ENCODE measurements around the gene CX3CR1.
"Not testable (repeated sequence)": the region's sequence is repeated elsewhere in the genome, so short reads cannot be mapped to it uniquely, and the experiment has no call there.

CX3CR1 gene

GRCh38 chr3:39232859-39233258 is 47.0 kb downstream of the CX3CR1 start:
- Histone ChIP-seq H3K9me3 (ENCODE audit: control insufficient read depth, low read depth, low read length) (no peaks in the 10 kb centered on the region), H3K36me3 (ENCODE audit: control insufficient read depth, low read depth, low read length) (no peaks in the 10 kb centered on the region), H3K9ac (ENCODE audit: low read length) (no peak overlapping the region), H3K27me3 (ENCODE audit: control insufficient read depth, insufficient read depth, low read length) (no peaks in the 10 kb centered on the region), H3K4me1 (ENCODE audit: control insufficient read depth, low read depth, low read length) (no peaks in the 10 kb centered on the region), H3K4me3 (ENCODE audit: low read length) (no peak overlapping the region), H3K27ac (ENCODE audit: low read length) (no peak overlapping the region)

- Histone ChIP-seq H3K4me3 (ENCODE audit: low read length) (no peak overlapping the region), H3K27me3 (ENCODE audit: control insufficient read depth, insufficient read depth, low read length) (no peaks in the 10 kb centered on the region), H3K27ac (ENCODE audit: low read length) (no peak overlapping the region), H3K4me1 (ENCODE audit: control insufficient read depth, low read depth, low read length) (no peaks in the 10 kb centered on the region), H3K9me3 (ENCODE audit: control insufficient read depth, low read depth, low read length) (no peaks in the 10 kb centered on the region), H3K9ac (ENCODE audit: low read length) (no peak overlapping the region), H3K36me3 (ENCODE audit: control insufficient read depth, low read depth, low read length) (no peaks in the 10 kb centered on the region)
Observed at GRCh38 chr3:39230453-39230852, 49.4 kb downstream of the CX3CR1 start.

GRCh38 chr3:39228496-39228895 is 51.3 kb downstream of the CX3CR1 start:
- H3K4me3 ChIP-seq (ENCODE audit: low read length): no peak overlapping the region
- H3K9ac ChIP-seq (ENCODE audit: low read length): no peak overlapping the region
- no peak overlapping the region for H3K27ac ChIP-seq (ENCODE audit: low read length)
- H3K9me3 ChIP-seq (ENCODE audit: control insufficient read depth, low read depth, low read length): no peaks in the 10 kb centered on the region
- H3K36me3 ChIP-seq (ENCODE audit: control insufficient read depth, low read depth, low read length): no peaks in the 10 kb centered on the region
- H3K27me3 ChIP-seq (ENCODE audit: control insufficient read depth, insufficient read depth, low read length): no peaks in the 10 kb centered on the region
- no peaks in the 10 kb centered on the region for H3K4me1 ChIP-seq (ENCODE audit: control insufficient read depth, low read depth, low read length)

GRCh38 chr3:39227596-39227995 is 52.2 kb downstream of the CX3CR1 start:
- H3K9me3 ChIP-seq (ENCODE audit: control insufficient read depth, low read depth, low read length); H3K4me3 ChIP-seq (ENCODE audit: low read length); H3K36me3 ChIP-seq (ENCODE audit: control insufficient read depth, low read depth, low read length); H3K9ac ChIP-seq (ENCODE audit: low read length); H3K27me3 ChIP-seq (ENCODE audit: control insufficient read depth, insufficient read depth, low read length); H3K27ac ChIP-seq (ENCODE audit: low read length); H3K4me1 ChIP-seq (ENCODE audit: control insufficient read depth, low read depth, low read length): not testable (repeated sequence)

- H3K4me1 ChIP-seq (ENCODE audit: control insufficient read depth, low read depth, low read length): no peaks in the 10 kb centered on the region
- no peak overlapping the region for H3K27ac ChIP-seq (ENCODE audit: low read length)
- no peaks in the 10 kb centered on the region for H3K36me3 ChIP-seq (ENCODE audit: control insufficient read depth, low read depth, low read length)
- no peak overlapping the region for H3K4me3 ChIP-seq (ENCODE audit: low read length)
- H3K9ac ChIP-seq (ENCODE audit: low read length): no peak overlapping the region
- no peaks in the 10 kb centered on the region for H3K9me3 ChIP-seq (ENCODE audit: control insufficient read depth, low read depth, low read length)
- H3K27me3 ChIP-seq (ENCODE audit: control insufficient read depth, insufficient read depth, low read length): no peaks in the 10 kb centered on the region
Observed at GRCh38 chr3:39226106-39226741, 53.6 kb downstream of the CX3CR1 start.

- Histone ChIP-seq H3K27me3 (ENCODE audit: control insufficient read depth, insufficient read depth, low read length) (no peaks in the 10 kb centered on the region), H3K4me3 (ENCODE audit: low read length) (no peak overlapping the region), H3K9me3 (ENCODE audit: control insufficient read depth, low read depth, low read length) (no peaks in the 10 kb centered on the region), H3K36me3 (ENCODE audit: control insufficient read depth, low read depth, low read length) (no peaks in the 10 kb centered on the region), H3K27ac (ENCODE audit: low read length) (no peak overlapping the region), H3K9ac (ENCODE audit: low read length) (no peak overlapping the region), H3K4me1 (ENCODE audit: control insufficient read depth, low read depth, low read length) (no peaks in the 10 kb centered on the region)
Observed at GRCh38 chr3:39224288-39224687, 55.5 kb downstream of the CX3CR1 start.

GRCh38 chr3:39222939-39223338 is 56.9 kb downstream of the CX3CR1 start:
- no peaks in the 10 kb centered on the region for H3K4me1 ChIP-seq (ENCODE audit: control insufficient read depth, low read depth, low read length)

GRCh38 chr3:39222462-39222861 is 57.4 kb downstream of the CX3CR1 start:
- no peaks in the 10 kb centered on the region for H3K4me1 ChIP-seq (ENCODE audit: control insufficient read depth, low read depth, low read length)
- H3K4me3 ChIP-seq (ENCODE audit: low read length): no peak overlapping the region
- H3K9ac ChIP-seq (ENCODE audit: low read length): no peak overlapping the region
- no peak overlapping the region for H3K27ac ChIP-seq (ENCODE audit: low read length)
- no peaks in the 10 kb centered on the region for H3K9me3 ChIP-seq (ENCODE audit: control insufficient read depth, low read depth, low read length)
- H3K36me3 ChIP-seq (ENCODE audit: control insufficient read depth, low read depth, low read length): no peaks in the 10 kb centered on the region
- no peaks in the 10 kb centered on the region for H3K27me3 ChIP-seq (ENCODE audit: control insufficient read depth, insufficient read depth, low read length)

More at GRCh38 chr3:39222939-39223338, 56.9 kb downstream of the CX3CR1 start:
- Histone ChIP-seq H3K9me3 (ENCODE audit: control insufficient read depth, low read depth, low read length) (no peaks in the 10 kb centered on the region), H3K36me3 (ENCODE audit: control insufficient read depth, low read depth, low read length) (no peaks in the 10 kb centered on the region), H3K27me3 (ENCODE audit: control insufficient read depth, insufficient read depth, low read length) (no peaks in the 10 kb centered on the region), H3K4me3 (ENCODE audit: low read length) (no peak overlapping the region), H3K27ac (ENCODE audit: low read length) (no peak overlapping the region), H3K9ac (ENCODE audit: low read length) (no peak overlapping the region)

- H3K27me3 ChIP-seq (ENCODE audit: control insufficient read depth, insufficient read depth, low read length): no peaks in the 10 kb centered on the region
- H3K9ac ChIP-seq (ENCODE audit: low read length): no peak overlapping the region
- no peaks in the 10 kb centered on the region for H3K4me1 ChIP-seq (ENCODE audit: control insufficient read depth, low read depth, low read length)
- H3K4me3 ChIP-seq (ENCODE audit: low read length): no peak overlapping the region
- no peak overlapping the region for H3K27ac ChIP-seq (ENCODE audit: low read length)
- no peaks in the 10 kb centered on the region for H3K9me3 ChIP-seq (ENCODE audit: control insufficient read depth, low read depth, low read length)
- no peaks in the 10 kb centered on the region for H3K36me3 ChIP-seq (ENCODE audit: control insufficient read depth, low read depth, low read length)
Observed at GRCh38 chr3:39221141-39221530, 58.7 kb downstream of the CX3CR1 start.

- Histone ChIP-seq H3K9ac (ENCODE audit: low read length) (no peak overlapping the region), H3K4me3 (ENCODE audit: low read length) (no peak overlapping the region), H3K27me3 (ENCODE audit: control insufficient read depth, insufficient read depth, low read length) (no peaks in the 10 kb centered on the region), H3K9me3 (ENCODE audit: control insufficient read depth, low read depth, low read length) (no peaks in the 10 kb centered on the region), H3K4me1 (ENCODE audit: control insufficient read depth, low read depth, low read length) (no peaks in the 10 kb centered on the region), H3K27ac (ENCODE audit: low read length) (no peak overlapping the region), H3K36me3 (ENCODE audit: control insufficient read depth, low read depth, low read length) (no peaks in the 10 kb centered on the region)
Observed at GRCh38 chr3:39220407-39221140, 59.3 kb downstream of the CX3CR1 start.

GRCh38 chr3:39219702-39220101 is 60.1 kb downstream of the CX3CR1 start:
- H3K9ac ChIP-seq (ENCODE audit: low read length): no peak overlapping the region
- no peaks in the 10 kb centered on the region for H3K9me3 ChIP-seq (ENCODE audit: control insufficient read depth, low read depth, low read length)
- H3K36me3 ChIP-seq (ENCODE audit: control insufficient read depth, low read depth, low read length): no peaks in the 10 kb centered on the region
- H3K27me3 ChIP-seq (ENCODE audit: control insufficient read depth, insufficient read depth, low read length): no peaks in the 10 kb centered on the region
- no peak overlapping the region for H3K27ac ChIP-seq (ENCODE audit: low read length)
- no peaks in the 10 kb centered on the region for H3K4me1 ChIP-seq (ENCODE audit: control insufficient read depth, low read depth, low read length)
- no peak overlapping the region for H3K4me3 ChIP-seq (ENCODE audit: low read length)

- Histone ChIP-seq H3K27ac (ENCODE audit: low read length) (no peak overlapping the region), H3K9me3 (ENCODE audit: control insufficient read depth, low read depth, low read length) (no peaks in the 10 kb centered on the region), H3K9ac (ENCODE audit: low read length) (no peak overlapping the region), H3K27me3 (ENCODE audit: control insufficient read depth, insufficient read depth, low read length) (no peaks in the 10 kb centered on the region), H3K36me3 (ENCODE audit: control insufficient read depth, low read depth, low read length) (no peaks in the 10 kb centered on the region), H3K4me3 (ENCODE audit: low read length) (no peak overlapping the region), H3K4me1 (ENCODE audit: control insufficient read depth, low read depth, low read length) (peaks cover 5% of the 10 kb centered on the region)
Observed at GRCh38 chr3:39216176-39216790, 63.6 kb downstream of the CX3CR1 start.
